ENCODE measurements around the gene TAPT1. TPM values are rescaled to one million over a fixed set of nuclear protein-coding genes. Genes with fewer than 3 reads are reported as not detected.

TAPT1 gene
- total RNA-seq, 1 donor from 2014 or later = 25.3 TPM

DNA sequence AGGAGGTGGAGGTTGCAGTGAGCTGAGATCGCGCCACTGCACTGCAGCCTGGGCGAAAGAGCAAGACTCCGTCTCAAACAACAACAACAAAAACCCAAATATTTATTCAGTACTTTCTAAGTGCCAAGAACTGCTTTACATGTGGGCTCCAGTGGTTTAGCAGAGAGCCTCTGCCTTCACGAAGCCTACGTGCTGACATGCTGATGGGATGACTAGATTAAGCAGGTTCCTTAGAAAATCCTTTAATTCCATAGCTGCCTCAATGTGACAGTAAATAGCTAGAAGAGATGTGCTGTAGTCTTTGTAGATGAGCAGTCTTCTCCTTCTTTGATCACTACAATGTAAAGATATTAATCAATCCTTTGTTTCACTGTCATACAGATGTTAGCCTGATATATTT lies 49.6 kb downstream of the TAPT1 start:
- Histone ChIP-seq H3K36me3 (ENCODE audit: insufficient read depth, low read length) (no peaks in the 10 kb centered on the region), H2AFZ (ENCODE audit: low read depth, low read length) (no peak overlapping the region), H3K27ac (ENCODE audit: low read depth, low read length) (no peak overlapping the region), H3K4me2 (ENCODE audit: low read length) (no peak overlapping the region), H3K27me3 (ENCODE audit: insufficient read depth, low read length) (no peaks in the 10 kb centered on the region), H3K79me2 (ENCODE audit: insufficient read depth, low read length) (no peaks in the 10 kb centered on the region), H3K4me3 (ENCODE audit: insufficient read depth, low read depth, low read length) (no peak overlapping the region), H4K20me1 (ENCODE audit: insufficient read depth, low read length) (no peaks in the 10 kb centered on the region), H3K9me3 (ENCODE audit: insufficient read depth, low read depth, low read length) (no peaks in the 10 kb centered on the region), H3K4me1 (ENCODE audit: insufficient read depth, low read length) (no peaks in the 10 kb centered on the region), H3K9ac (ENCODE audit: low read length) (no peak overlapping the region)
- no peak overlapping the region for H3K4me3 Mint-ChIP-seq (ENCODE audit: unreplicated experiment)
- no peaks in the 10 kb centered on the region for H3K9me3 Mint-ChIP-seq (ENCODE audit: unreplicated experiment)
- no peak for FAIRE-seq
- H3K4me1 Mint-ChIP-seq (ENCODE audit: low read depth, unreplicated experiment) = no peaks in the 10 kb centered on the region
- H3K36me3 Mint-ChIP-seq (ENCODE audit: low read depth, unreplicated experiment) = no peaks in the 10 kb centered on the region
- H3K27ac Mint-ChIP-seq (ENCODE audit: unreplicated experiment) = no peak overlapping the region
- TF ChIP-seq EZH2 (IDR thresholded peaks at IDR 0.05; ENCODE audit: insufficient read depth, low read length) = no peak
- TF ChIP-seq, protein P1, sequence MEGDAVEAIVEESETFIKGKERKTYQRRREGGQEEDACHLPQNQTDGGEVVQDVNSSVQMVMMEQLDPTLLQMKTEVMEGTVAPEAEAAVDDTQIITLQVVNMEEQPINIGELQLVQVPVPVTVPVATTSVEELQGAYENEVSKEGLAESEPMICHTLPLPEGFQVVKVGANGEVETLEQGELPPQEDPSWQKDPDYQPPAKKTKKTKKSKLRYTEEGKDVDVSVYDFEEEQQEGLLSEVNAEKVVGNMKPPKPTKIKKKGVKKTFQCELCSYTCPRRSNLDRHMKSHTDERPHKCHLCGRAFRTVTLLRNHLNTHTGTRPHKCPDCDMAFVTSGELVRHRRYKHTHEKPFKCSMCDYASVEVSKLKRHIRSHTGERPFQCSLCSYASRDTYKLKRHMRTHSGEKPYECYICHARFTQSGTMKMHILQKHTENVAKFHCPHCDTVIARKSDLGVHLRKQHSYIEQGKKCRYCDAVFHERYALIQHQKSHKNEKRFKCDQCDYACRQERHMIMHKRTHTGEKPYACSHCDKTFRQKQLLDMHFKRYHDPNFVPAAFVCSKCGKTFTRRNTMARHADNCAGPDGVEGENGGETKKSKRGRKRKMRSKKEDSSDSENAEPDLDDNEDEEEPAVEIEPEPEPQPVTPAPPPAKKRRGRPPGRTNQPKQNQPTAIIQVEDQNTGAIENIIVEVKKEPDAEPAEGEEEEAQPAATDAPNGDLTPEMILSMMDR (IDR thresholded peaks at IDR 0.05; ENCODE audit: insufficient read depth, low read depth, low read length) = no peak
- H3K27me3 Mint-ChIP-seq (ENCODE audit: low read depth, unreplicated experiment) = no peaks in the 10 kb centered on the region
- DNase-seq (ENCODE audit: low read depth) = no peak

DNA sequence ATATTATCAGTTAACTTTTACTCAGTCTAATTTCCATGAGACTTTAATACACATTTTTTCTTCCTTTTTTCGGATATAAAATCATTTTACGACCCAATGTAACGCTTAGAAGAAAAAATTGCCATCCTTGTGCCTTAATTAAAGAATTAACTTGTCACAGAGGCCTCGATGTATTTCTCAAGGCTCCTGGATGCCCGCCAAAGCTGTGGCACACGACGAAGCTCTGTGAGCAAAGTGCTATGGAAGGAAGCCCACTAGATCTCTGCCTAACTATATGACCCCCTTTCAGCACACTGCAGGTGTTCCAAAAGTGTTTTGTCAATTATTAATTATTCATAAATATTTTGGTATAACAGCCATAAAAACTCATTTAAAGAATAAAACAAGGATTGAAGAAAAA lies 54.4 kb downstream of the TAPT1 start:
- no peaks in the 10 kb centered on the region for H3K27me3 Mint-ChIP-seq (ENCODE audit: low read depth, unreplicated experiment)
- Histone ChIP-seq H2AFZ (ENCODE audit: low read depth, low read length) (no peak overlapping the region), H3K4me1 (ENCODE audit: insufficient read depth, low read length) (no peaks in the 10 kb centered on the region), H3K4me3 (ENCODE audit: insufficient read depth, low read depth, low read length) (no peak overlapping the region), H3K27ac (ENCODE audit: low read depth, low read length) (no peak overlapping the region), H4K20me1 (ENCODE audit: insufficient read depth, low read length) (no peaks in the 10 kb centered on the region), H3K9me3 (ENCODE audit: insufficient read depth, low read depth, low read length) (no peaks in the 10 kb centered on the region), H3K9ac (ENCODE audit: low read length) (no peak overlapping the region), H3K4me2 (ENCODE audit: low read length) (no peak overlapping the region), H3K27me3 (ENCODE audit: insufficient read depth, low read length) (no peaks in the 10 kb centered on the region), H3K36me3 (ENCODE audit: insufficient read depth, low read length) (no peaks in the 10 kb centered on the region), H3K79me2 (ENCODE audit: insufficient read depth, low read length) (no peaks in the 10 kb centered on the region)
- peaks cover 3% of the 10 kb centered on the region for H3K36me3 Mint-ChIP-seq (ENCODE audit: low read depth, unreplicated experiment)
- H3K9me3 Mint-ChIP-seq (ENCODE audit: unreplicated experiment) = no peaks in the 10 kb centered on the region
- no peaks in the 10 kb centered on the region for H3K4me1 Mint-ChIP-seq (ENCODE audit: low read depth, unreplicated experiment)
- DNase-seq (ENCODE audit: low read depth) (no peak), FAIRE-seq (no peak)
- no peak for TF ChIP-seq EZH2 (IDR thresholded peaks at IDR 0.05; ENCODE audit: insufficient read depth, low read length)
- TF ChIP-seq, protein P1 (IDR thresholded peaks at IDR 0.05; ENCODE audit: insufficient read depth, low read depth, low read length) = no peak
- no peak overlapping the region for H3K27ac Mint-ChIP-seq (ENCODE audit: unreplicated experiment)
- no peak overlapping the region for H3K4me3 Mint-ChIP-seq (ENCODE audit: unreplicated experiment)

DNA sequence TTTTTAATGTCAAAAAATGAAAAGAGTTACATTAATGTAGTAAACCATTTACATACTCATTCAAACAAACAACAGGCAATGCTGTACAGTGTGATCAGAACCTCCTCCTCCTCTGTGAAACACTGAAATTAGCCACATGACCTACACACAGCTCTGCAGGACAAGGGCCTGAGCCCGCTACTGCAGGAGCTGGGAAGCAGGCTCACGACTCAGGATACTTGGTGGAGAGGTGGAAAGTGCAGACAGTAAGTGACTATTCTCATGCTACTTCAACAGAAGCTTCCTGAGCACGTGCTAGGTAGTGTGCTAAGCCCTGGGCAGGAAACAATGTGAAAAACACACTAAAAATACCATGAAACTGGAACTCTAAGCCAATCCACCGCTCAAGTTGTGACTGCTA lies 56.8 kb downstream of the TAPT1 start:
- no peaks in the 10 kb centered on the region for H3K9me3 ChIP-seq (ENCODE audit: insufficient read depth, low read depth, low read length)
- no peak overlapping the region for H3K9ac ChIP-seq (ENCODE audit: low read length)
- no peak overlapping the region for H2AFZ ChIP-seq (ENCODE audit: low read depth, low read length)
- Mint-ChIP-seq H3K36me3 (ENCODE audit: low read depth, unreplicated experiment) (peaks cover 11% of the 10 kb centered on the region), H3K4me3 (ENCODE audit: unreplicated experiment) (no peak overlapping the region), H3K27ac (ENCODE audit: unreplicated experiment) (no peak overlapping the region), H3K4me1 (ENCODE audit: low read depth, unreplicated experiment) (no peaks in the 10 kb centered on the region), H3K27me3 (ENCODE audit: low read depth, unreplicated experiment) (no peaks in the 10 kb centered on the region), H3K9me3 (ENCODE audit: unreplicated experiment) (no peaks in the 10 kb centered on the region)
- H3K79me2 ChIP-seq (ENCODE audit: insufficient read depth, low read length) = no peaks in the 10 kb centered on the region
- TF ChIP-seq, protein P1 (IDR thresholded peaks at IDR 0.05; ENCODE audit: insufficient read depth, low read depth, low read length) = no peak
- TF ChIP-seq EZH2 (IDR thresholded peaks at IDR 0.05; ENCODE audit: insufficient read depth, low read length) = no peak
- H3K27ac ChIP-seq (ENCODE audit: low read depth, low read length) = no peak overlapping the region
- no peak overlapping the region for H3K4me3 ChIP-seq (ENCODE audit: insufficient read depth, low read depth, low read length)
- H3K4me1 ChIP-seq (ENCODE audit: insufficient read depth, low read length) = no peaks in the 10 kb centered on the region
- no peak overlapping the region for H3K4me2 ChIP-seq (ENCODE audit: low read length)
- peaks cover 6% of the 10 kb centered on the region for H3K36me3 ChIP-seq (ENCODE audit: insufficient read depth, low read length)
- no peak for FAIRE-seq
- DNase-seq (ENCODE audit: low read depth) = no peak
- no peaks in the 10 kb centered on the region for H3K27me3 ChIP-seq (ENCODE audit: insufficient read depth, low read length)
- H4K20me1 ChIP-seq (ENCODE audit: insufficient read depth, low read length) = no peaks in the 10 kb centered on the region
